HG03432 (cell line): ENCODE results near the gene SLC2A8.
A peak's percentile ranks its signal among the peaks of the same experiment; 100 is the strongest.

Experiments used
- ATAC-seq: cut with Tn5 transposase; IDR thresholded peaks from one replicate; pipeline ENCODE4 v1.9.1; 2021; ENCODE audit warnings: mild to moderate bottlenecking, moderate library complexity; ENCODE audit not compliant: unreplicated experiment

Gene SLC2A8, protein sequence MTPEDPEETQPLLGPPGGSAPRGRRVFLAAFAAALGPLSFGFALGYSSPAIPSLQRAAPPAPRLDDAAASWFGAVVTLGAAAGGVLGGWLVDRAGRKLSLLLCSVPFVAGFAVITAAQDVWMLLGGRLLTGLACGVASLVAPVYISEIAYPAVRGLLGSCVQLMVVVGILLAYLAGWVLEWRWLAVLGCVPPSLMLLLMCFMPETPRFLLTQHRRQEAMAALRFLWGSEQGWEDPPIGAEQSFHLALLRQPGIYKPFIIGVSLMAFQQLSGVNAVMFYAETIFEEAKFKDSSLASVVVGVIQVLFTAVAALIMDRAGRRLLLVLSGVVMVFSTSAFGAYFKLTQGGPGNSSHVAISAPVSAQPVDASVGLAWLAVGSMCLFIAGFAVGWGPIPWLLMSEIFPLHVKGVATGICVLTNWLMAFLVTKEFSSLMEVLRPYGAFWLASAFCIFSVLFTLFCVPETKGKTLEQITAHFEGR

DNA sequence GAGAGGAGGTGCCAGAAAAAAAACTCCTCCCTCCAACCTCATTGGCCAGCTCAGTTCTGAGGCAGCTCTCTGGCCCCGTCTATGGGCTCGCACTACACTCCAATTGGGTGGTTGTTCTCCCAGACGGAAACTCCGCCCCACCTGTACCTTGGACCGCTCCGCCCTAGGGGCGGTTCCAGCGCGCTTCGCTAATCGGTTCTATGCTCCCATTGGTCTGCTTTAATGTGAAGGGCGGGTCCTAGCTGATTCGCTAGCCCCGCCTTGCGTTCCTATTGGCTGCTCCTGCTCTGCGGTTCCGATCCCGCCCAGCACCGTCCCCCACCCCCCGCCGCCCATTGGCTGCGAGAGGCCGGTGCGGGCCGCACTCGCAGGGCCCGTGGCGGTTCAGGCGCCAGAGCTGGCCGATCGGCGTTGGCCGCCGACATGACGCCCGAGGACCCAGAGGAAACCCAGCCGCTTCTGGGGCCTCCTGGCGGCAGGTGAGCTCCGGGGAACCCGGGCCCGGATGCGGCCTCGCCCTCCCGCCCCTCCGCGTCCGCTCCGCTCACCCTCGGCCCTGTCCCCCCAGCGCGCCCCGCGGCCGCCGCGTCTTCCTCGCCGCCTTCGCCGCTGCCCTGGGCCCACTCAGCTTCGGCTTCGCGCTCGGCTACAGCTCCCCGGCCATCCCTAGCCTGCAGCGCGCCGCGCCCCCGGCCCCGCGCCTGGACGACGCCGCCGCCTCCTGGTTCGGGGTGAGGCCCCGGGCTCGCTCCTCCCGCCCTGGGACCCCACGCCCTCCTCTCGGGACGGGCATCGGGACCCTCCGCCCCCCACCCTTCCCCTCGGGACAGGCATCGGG lies at the start of gene SLC2A8:
Gene SLC2A8, plus strand, starts transcription at position 362 of the 838 bp plus-strand sequence. Its CDS starts 62 bp downstream, at position 424.
- peak; percentile 91 for ATAC-seq

DNA sequence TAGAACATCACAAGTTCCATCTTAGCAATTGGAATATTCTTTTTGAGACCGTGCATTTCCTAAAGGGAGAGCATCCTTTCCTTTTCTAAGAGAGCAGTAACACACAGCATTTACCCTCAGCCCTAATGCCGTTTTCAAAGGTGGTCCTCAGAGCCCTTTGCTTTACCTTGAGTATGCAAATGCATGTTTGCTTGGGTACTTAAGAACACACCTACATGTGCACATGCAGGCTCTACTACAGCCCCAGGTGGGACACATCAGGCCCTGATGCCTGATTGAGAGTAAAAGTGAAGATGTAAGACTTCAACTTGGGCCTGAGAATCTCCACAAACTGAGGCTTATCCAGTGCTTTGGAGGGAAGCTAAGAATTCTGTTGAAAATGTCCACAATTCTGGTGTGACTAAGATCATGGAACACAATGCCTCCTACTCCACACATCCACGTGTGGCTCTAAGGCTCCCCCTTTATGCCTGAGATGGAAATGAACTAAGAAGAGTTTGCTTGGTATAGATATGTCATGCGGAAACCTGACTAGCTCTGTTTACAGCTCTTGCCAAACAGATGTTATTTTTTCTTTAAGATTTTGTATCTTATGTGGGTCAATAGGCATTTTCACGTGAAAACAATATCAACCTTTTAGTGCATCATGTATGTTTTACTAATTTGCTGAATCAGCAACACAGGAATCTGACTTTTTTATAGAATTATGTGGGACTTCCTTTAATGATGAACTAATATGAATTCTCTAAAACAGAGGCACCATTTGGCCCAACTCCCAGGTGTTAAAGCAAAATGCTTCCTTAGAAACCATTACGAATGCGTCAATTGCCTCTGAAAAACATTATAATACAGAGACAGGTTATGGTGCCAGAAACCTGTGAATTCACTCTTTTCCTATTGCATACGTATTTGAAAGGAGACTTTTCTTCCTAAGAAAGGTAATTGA lies 48.9 kb upstream of the SLC2A8 start:
- no peak for ATAC-seq

DNA sequence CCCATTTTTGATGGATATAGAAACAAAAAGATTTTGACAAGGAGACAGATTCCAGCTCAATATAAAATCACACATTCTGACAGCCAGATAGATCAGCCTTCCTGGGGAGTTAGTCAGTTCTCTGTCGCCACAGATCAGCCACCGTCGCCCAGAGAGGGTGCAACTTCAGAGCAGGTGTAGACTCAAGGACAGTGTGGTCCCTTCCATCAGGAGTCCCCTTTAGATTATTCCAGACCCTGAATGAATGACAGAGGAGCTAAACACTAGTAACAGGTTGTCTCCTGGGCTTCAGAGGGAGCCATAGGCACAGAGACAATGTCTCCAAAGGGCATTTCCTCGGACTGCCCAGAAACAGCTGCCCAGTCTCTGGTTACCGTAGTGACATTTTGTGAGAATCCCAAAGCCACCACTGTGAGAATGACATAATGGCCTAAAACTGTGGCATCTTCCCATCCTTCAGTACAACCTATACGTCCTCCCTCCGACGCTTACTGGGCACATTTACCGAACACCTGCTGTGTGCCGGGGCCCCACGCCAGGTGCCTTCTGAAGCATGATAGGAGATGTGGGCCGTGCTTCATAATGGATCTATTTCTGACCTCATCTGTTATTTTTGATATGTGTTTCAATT lies 47.4 kb upstream of the SLC2A8 start:
- no peak for ATAC-seq

DNA sequence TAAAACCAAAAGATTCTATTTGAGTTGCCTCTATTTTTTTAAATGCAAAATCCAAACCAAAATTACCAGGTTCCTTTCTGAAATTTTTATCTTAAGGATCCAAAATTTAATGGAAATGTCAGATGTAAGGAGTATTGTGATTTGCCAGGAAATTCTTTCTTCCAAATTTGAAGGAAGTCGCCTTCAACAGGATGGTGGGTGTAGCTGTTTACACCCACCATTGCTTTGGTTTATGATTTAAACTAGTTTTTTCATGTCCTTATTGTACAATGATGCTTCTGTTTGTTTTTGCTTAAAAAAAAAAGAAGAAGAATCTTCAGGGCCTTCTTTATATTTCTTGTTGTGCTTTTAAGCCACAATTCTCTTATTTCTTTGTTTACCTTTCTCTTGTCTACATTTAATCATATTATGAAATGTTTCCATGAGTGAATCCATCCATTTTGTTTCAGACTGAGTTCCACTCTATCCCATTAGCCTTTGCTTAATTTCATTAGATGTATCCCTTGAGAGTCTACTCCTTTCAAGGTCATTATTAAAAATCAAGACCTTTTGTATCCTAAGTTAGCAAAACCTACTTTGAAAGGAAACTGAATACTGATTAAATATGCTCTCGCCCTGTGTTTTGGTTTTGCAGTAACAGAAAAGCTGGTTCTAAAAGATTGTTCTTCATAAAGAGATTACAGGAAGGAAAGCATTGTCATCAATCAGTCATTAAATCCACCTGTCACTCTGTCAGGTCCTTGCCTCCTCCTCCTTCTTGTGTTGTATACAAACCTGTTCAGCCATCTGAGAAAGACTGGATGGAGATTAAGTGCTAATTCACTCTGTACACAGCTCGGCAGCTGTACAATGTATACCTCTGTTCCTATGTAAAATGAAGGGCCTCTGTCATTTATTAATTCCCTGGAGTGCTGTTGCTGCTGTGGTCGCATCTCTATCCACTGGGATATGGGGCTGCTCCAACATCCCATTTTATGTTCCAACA lies 45.5 kb upstream of the SLC2A8 start:
- no peak for ATAC-seq

DNA sequence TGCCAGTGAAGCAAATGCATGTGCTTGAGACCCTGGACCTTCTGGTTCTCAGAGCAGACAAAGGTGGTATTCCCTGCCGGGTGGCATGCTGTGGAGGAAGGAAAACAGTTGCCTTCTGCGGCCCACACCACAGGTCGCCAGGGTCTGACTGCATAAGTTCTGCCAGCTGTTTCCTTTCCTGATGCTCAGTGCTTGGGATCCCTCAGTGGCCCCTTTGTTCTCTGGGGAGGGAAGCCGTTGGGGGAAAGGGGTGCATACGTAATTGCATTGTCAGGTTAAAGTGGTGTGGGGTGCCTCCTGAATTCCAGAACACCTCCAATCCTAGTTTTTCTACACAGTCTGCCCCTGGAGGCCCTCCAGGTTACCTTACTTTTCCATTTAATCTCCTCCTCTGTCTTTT lies 43.1 kb upstream of the SLC2A8 start:
- no peak for ATAC-seq

DNA sequence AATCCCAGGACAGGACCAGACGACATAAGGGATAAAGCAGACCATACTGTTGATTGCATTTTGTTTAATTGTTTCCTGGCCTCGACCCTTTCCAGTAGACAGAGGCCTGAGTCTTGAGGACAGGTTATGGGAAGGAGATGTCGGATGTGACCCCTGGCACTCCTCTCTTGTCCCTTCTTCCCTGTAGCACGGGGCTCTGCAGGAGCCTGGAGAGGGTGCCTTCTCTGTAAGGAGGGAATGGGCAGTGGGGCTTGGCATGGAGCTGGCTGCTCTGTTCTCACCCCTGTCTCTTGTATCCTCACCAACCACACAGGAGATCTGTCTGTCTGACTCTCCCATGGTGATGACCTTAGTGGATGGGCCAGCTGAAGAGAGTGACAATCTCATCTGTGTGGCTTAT lies 40.1 kb upstream of the SLC2A8 start:
- no peak for ATAC-seq

DNA sequence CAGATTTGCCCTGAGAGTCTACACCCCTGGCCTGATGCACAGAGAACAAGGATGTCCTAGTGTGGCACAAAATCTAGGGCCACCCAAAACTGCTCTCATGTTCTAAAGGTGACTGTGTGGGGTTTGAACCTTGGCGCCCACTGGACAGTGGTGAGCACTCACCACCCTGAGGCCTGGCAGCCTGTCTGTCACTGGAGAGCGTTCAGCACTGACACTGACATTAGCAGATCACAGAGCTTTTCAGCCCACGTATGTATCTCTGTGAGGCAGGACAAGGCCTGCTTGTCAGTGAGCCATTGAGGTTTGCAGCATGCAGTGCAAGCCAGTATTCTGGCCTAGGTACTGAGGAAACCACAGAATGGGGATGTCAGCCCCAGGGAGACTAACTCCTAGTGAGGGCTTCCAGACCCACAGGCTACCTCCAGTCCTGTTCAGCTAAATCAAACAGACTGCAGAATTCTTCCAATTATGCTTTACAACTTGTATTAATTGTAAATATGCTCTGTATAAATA lies 38.9 kb upstream of the SLC2A8 start:
- ATAC-seq: no peak

DNA sequence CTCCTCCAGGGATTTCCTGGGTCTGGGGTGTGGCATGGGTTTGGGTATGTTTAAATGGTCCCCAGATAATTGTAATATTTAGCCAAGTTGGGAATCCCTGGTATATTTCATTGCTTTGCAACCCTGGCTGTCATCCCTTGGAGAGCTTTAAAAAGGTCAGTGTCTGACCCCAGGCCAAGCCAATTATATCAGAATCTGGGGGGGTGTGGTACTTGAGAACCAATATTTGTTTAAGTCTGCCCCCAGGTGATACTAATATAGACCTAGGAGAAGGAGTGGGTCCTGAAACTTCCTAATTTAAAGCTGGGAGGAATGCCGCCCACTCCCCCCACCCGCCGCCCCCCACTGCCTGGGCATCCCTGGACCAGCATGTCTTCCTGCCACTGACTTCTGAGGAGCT lies 38.2 kb upstream of the SLC2A8 start:
- no peak for ATAC-seq

DNA sequence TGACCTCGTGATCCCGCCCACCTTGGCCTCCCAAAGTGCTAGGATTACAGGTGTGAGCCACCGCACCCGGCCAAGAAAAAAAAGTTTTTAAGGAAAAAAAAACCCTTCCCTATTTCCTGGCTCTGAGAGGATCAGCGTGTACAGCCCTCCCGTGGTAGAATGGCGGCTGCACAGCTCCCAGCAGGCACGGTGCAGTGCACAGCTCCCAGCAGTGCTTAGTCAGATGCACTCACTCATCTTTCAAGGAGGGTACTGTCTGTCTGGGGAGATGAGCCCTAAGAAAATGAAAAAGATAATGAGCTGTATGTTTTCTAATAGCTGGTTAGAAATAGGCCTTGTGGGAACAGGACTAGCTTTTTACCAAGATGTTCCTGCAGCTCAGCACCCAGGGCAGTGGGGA lies 36.7 kb upstream of the SLC2A8 start:
- ATAC-seq: no peak

DNA sequence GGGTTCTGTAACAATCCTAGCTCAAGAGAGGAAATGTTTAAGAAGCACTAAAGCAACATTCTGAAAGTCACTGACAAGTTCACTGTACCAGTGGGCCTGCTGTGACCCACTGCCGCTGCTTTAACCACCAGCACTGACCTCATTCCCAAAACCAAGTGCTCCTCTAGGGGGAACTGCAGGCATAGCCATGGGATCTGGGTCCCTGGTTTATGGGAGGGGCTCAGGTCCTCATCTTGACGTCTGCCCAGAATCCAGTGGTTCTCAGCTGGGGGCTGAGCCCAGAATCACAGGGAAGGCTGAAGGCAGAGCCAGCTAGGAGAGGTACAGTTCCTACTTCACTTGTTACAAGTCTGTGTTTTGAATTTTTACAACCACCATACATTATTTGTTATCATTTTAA lies 36.1 kb upstream of the SLC2A8 start:
- ATAC-seq: no peak

DNA sequence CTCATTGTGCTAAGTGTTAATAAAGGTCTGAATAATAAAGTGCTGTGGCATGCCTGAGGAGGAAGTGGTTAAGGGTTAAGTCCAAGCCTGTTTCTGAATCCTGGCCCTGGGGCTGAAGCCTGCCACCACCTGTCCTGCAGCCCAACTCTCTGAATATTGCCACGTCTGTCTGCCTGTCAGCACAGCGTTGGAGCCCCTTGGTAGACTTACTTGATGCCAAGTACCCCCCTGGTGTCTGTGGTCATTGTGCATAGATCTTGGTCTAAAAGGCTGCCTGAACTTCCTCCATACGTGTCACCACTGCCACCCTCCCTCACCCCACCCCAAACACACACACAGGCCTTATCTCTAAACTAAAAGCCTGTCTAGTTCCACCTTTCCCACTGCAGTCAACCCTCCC lies 35.4 kb upstream of the SLC2A8 start:
- no peak for ATAC-seq

DNA sequence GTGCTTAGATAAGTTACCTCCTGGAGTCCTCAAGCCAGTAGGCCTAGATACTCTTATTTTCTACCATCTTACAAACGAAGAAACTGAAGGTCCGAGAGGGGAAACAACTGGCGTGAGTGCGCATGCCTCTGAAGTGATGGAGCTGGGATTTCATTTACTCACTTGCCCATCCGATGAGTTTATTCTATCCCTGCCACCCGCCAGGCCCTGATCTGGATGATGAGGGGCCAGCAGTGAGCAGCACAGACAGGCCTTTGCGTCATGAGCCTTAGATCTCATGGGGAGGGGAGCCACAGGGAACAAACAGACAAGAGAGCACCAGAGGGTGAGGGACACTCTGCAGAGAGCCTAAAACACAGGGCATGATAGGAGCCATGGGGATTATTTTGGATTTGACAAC lies 34.1 kb upstream of the SLC2A8 start:
- ATAC-seq: no peak

DNA sequence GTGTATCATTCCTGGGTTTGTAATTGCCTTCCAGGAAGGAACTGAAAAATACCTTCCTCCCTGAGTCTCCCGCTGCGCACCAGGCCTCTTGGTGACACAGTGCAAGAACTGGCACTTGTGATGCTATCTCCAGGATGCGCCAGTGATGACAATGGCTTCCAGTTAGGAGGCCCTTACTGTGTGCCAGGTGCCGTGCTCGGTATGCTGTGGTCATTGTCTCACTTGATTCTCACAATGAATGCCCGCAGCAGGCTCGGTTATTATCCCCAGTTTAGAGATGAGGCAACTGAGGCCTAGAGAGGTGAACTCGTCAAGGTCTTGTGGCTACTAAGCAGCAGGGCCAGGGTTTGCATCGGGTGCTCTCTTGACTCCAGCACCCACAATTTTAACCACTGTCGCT lies 31.5 kb upstream of the SLC2A8 start:
- ATAC-seq: no peak

DNA sequence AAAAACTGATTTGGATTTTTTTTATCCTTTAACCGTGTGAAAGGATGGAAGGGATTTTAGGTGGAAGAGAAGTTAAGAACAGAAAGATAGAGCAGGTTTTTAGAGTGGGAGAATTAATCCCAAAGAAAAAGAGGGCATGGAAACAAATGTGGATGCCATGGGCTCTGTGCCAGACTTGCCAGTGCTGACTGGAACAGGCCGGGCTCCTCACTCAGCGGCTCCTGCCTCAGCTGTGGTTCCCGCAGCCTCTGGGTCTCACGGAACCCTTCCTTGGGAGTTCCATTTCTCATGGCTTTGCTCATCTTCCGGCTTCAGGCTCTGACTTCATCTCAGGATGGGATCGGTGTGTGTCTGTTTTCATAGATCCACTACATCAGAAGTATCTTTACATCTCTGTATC lies 30.4 kb upstream of the SLC2A8 start:
- no peak for ATAC-seq

DNA sequence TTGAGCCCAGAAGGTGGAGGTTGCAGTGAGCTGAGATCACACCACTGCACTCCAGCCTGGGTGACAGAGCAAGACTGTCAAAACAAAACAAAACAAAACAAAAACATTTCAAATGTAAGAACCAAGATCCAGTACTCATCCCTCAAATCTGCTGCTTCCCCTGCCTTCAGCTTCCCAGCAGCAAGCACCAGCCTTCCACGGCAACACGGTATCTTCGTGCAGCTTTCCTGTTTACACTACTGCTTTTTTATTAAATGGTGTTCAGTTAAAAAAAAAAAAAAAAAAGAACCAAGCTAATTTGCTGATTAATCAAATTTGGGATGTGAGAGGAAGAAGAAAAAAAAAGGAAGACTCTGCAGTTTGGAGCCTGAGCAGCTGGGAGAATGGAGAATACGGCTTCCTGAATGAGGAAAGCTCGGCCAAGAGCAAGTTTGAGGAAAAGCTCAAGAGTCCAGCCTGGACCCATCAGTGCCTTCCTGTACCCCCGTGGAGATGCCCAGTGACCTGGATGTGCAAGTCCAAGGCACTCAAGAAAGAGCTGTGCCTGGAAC lies 28.0 kb upstream of the SLC2A8 start:
- no peak for ATAC-seq

DNA sequence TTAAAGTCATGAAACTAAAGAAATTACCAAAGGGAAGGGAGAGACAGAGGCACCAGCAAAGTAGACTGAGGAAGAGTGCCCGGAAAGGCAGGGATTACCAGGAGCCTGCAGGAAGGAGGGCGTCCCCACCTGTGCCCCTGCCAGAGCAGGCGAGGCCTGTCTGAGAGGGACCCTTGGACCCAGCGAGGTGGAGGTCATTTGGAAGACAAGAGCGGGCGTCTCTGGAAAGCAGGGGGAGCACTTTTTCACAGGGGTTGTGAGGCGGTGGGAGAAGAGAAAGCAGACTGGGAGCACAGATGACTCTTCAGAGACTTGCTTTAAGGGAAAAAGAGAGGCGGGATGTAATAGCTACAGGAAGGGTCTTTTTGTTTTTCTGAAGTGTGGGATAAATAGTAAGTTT lies 27.5 kb upstream of the SLC2A8 start:
- no peak for ATAC-seq

DNA sequence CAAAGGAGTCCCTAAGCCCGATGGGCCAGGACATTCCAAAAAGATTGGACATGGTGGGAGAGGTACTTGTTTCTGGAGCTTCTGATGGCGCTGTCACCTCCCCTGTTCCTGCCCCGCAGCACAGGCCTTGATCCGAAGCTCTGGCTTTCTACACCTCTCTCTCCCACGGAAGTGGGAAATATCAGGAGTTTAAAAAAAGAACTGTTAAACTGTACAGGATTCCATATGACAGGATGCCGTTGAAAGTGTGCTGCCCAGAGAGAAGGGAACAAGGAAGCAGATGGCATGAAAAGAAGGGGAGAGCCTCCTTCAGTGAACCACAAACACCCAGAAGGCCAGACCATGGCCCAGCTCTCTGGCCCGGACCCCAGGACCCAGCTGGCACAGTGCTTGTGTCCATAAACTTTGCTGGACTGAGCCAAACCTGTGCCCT lies 26.8 kb upstream of the SLC2A8 start:
- ATAC-seq: no peak
